ENCODE measurements around the gene UTP20. TPM values are rescaled to one million over a fixed set of nuclear protein-coding genes. Genes with fewer than 3 reads are reported as not detected.

The UTP20 gene
- total RNA-seq, 1 donor from 2014 or later, result 17.0 TPM

GRCh38 chr12:101430456-101430855 is 150.6 kb downstream of the UTP20 start:
- Mint-ChIP-seq H3K36me3 (no peaks in the 10 kb centered on the region), H3K27ac (no peak overlapping the region), H3K4me3 (no peak overlapping the region), H3K27me3 (ENCODE audit: low read depth) (no peaks in the 10 kb centered on the region), H3K9me3 (no peaks in the 10 kb centered on the region), H3K4me1 (no peaks in the 10 kb centered on the region)
- TF ChIP-seq CTCF (IDR thresholded peaks at IDR 0.05; ENCODE audit: unreplicated experiment), result no peak
- DNase-seq (ENCODE audit: low spot score in 2 of 2, unreplicated experiment in 2 of 2), result no peak

- no peak for DNase-seq (ENCODE audit: low spot score in 2 of 2, unreplicated experiment in 2 of 2)
- Mint-ChIP-seq H3K36me3 (no peaks in the 10 kb centered on the region), H3K4me1 (no peaks in the 10 kb centered on the region), H3K4me3 (no peak overlapping the region), H3K9me3 (no peaks in the 10 kb centered on the region), H3K27ac (no peak overlapping the region), H3K27me3 (ENCODE audit: low read depth) (no peaks in the 10 kb centered on the region)
- TF ChIP-seq CTCF (IDR thresholded peaks at IDR 0.05; ENCODE audit: unreplicated experiment), result no peak
Observed at GRCh38 chr12:101436136-101436535, 156.2 kb downstream of the UTP20 start.

Other genes with a start within 250 kb of the UTP20 start
- gene SLC5A8, start 69.9 kb upstream of the UTP20 start, total RNA-seq, result not detected in 3 replicates
- 78.2 to 82.5 TPM (median 78.5 TPM) in 3 replicates for gene ARL1, start 127.7 kb downstream of the UTP20 start, total RNA-seq
- not detected in 3 replicates for gene SPIC, start 195.2 kb downstream of the UTP20 start, total RNA-seq

Measured in mesothelial cell of epicardium (in vitro differentiated cells).